GM18868 (cell line): ENCODE results near the gene MAP1B.
A peak's percentile ranks its signal among the peaks of the same experiment; 100 is the strongest.

Source experiments
- ATAC-seq: cut with Tn5 transposase; IDR thresholded peaks from one replicate; pipeline ENCODE4 v1.9.1; 2021; ENCODE audit warnings: mild to moderate bottlenecking, moderate library complexity; ENCODE audit not compliant: unreplicated experiment

The MAP1B gene

GRCh38 chr5:72216756-72217155 is 109.5 kb downstream of the MAP1B start:
- no peak for ATAC-seq

GRCh38 chr5:72221099-72221498 is 113.8 kb downstream of the MAP1B start:
- no peak for ATAC-seq

- no peak for ATAC-seq
These were observed 114.3 kb downstream of the MAP1B start for GRCh38 chr5:72221541-72221940.

- ATAC-seq: no peak
These were observed 115.2 kb downstream of the MAP1B start for GRCh38 chr5:72222521-72222920.

- ATAC-seq: no peak
These were observed 116.1 kb downstream of the MAP1B start for GRCh38 chr5:72223371-72223770.

GRCh38 chr5:72224946-72225463 is 117.7 kb downstream of the MAP1B start:
- ATAC-seq: no peak

GRCh38 chr5:72225741-72226140 is 118.5 kb downstream of the MAP1B start:
- ATAC-seq: no peak

- no peak for ATAC-seq
These were observed 119.7 kb downstream of the MAP1B start for GRCh38 chr5:72226950-72227349.

GRCh38 chr5:72228960-72229359 is 121.7 kb downstream of the MAP1B start:
- ATAC-seq: no peak

- ATAC-seq: peak; percentile 39
These were observed 124.9 kb downstream of the MAP1B start for GRCh38 chr5:72231991-72232703.

GRCh38 chr5:72232838-72233237 is 125.6 kb downstream of the MAP1B start:
- ATAC-seq: no peak

- no peak for ATAC-seq
These were observed 126.6 kb downstream of the MAP1B start for GRCh38 chr5:72233835-72234234.

GRCh38 chr5:72234265-72234700 is 127.0 kb downstream of the MAP1B start:
- peak; percentile 92 for ATAC-seq

- ATAC-seq: no peak
These were observed 127.6 kb downstream of the MAP1B start for GRCh38 chr5:72234868-72235267.

- no peak for ATAC-seq
These were observed 128.4 kb downstream of the MAP1B start for GRCh38 chr5:72235725-72236124.

GRCh38 chr5:72237415-72237814 is 130.1 kb downstream of the MAP1B start:
- ATAC-seq: no peak

- ATAC-seq: no peak
These were observed 130.6 kb downstream of the MAP1B start for GRCh38 chr5:72237879-72238278.

- ATAC-seq: no peak
These were observed 131.6 kb downstream of the MAP1B start for GRCh38 chr5:72238712-72239445.

GRCh38 chr5:72241346-72242003 is 134.2 kb downstream of the MAP1B start:
- ATAC-seq: no peak

GRCh38 chr5:72242796-72243475 is 135.7 kb downstream of the MAP1B start:
- ATAC-seq: no peak

- ATAC-seq: no peak
These were observed 136.4 kb downstream of the MAP1B start for GRCh38 chr5:72243706-72244105.
